Activated naive CD8-positive, alpha-beta T cell (primary cell): ENCODE measurements around the gene AFF3.

Source experiments
- H3K27ac Mint-ChIP-seq: one replicate; pipeline ENCODE4 v1.8.0; 2021; ENCODE audit warnings: mixed read lengths
- H3K27me3 Mint-ChIP-seq: one replicate; pipeline ENCODE4 v1.8.0; 2021; ENCODE audit warnings: mixed read lengths
- H3K36me3 Mint-ChIP-seq: one replicate; pipeline ENCODE4 v1.8.0; 2021; ENCODE audit warnings: mixed read lengths
- H3K4me1 Mint-ChIP-seq: one replicate; pipeline ENCODE4 v1.8.0; 2021; ENCODE audit warnings: low read depth, mixed read lengths
- H3K4me3 Mint-ChIP-seq: one replicate; pipeline ENCODE4 v1.8.0; 2021; ENCODE audit warnings: mild to moderate bottlenecking, mixed read lengths
- H3K9me3 Mint-ChIP-seq: one replicate; pipeline ENCODE4 v1.8.0; 2021; ENCODE audit warnings: low read depth, mixed read lengths

AFF3 gene

GRCh38 chr2:99833586-99834201, 308.7 kb downstream of the AFF3 start:
- Mint-ChIP-seq H3K4me3 (no peak overlapping the region), H3K27ac (no peak overlapping the region), H3K36me3 (peaks cover 3% of the 10 kb centered on the region), H3K4me1 (no peaks in the 10 kb centered on the region), H3K27me3 (no peaks in the 10 kb centered on the region), H3K9me3 (no peaks in the 10 kb centered on the region)

- Mint-ChIP-seq H3K27ac (no peak overlapping the region), H3K9me3 (no peaks in the 10 kb centered on the region), H3K36me3 (peaks cover 3% of the 10 kb centered on the region), H3K4me3 (no peak overlapping the region), H3K4me1 (no peaks in the 10 kb centered on the region), H3K27me3 (no peaks in the 10 kb centered on the region)
These were observed 309.5 kb downstream of the AFF3 start for GRCh38 chr2:99832926-99833325.

GRCh38 chr2:99831772-99832171, 310.6 kb downstream of the AFF3 start:
- H3K9me3 Mint-ChIP-seq: no peaks in the 10 kb centered on the region
- H3K27me3 Mint-ChIP-seq: no peaks in the 10 kb centered on the region
- H3K4me3 Mint-ChIP-seq: no peak overlapping the region
- H3K4me1 Mint-ChIP-seq: no peaks in the 10 kb centered on the region
- H3K36me3 Mint-ChIP-seq: peaks cover 3% of the 10 kb centered on the region
- H3K27ac Mint-ChIP-seq: no peak overlapping the region

- H3K27ac Mint-ChIP-seq: no peak overlapping the region
- H3K36me3 Mint-ChIP-seq: no peaks in the 10 kb centered on the region
- H3K4me1 Mint-ChIP-seq: no peaks in the 10 kb centered on the region
- H3K4me3 Mint-ChIP-seq: no peak overlapping the region
- no peaks in the 10 kb centered on the region for H3K9me3 Mint-ChIP-seq
- H3K27me3 Mint-ChIP-seq: peaks cover 1% of the 10 kb centered on the region
These were observed 314.9 kb downstream of the AFF3 start for GRCh38 chr2:99827296-99827999.

- Mint-ChIP-seq H3K27me3 (peaks cover 1% of the 10 kb centered on the region), H3K27ac (no peak overlapping the region), H3K9me3 (no peaks in the 10 kb centered on the region), H3K4me1 (no peaks in the 10 kb centered on the region), H3K36me3 (no peaks in the 10 kb centered on the region), H3K4me3 (no peak overlapping the region)
These were observed 316.8 kb downstream of the AFF3 start for GRCh38 chr2:99825630-99826029.

- H3K9me3 Mint-ChIP-seq: no peaks in the 10 kb centered on the region
- H3K27ac Mint-ChIP-seq: no peak overlapping the region
- peaks cover 1% of the 10 kb centered on the region for H3K27me3 Mint-ChIP-seq
- H3K4me3 Mint-ChIP-seq: no peak overlapping the region
- no peaks in the 10 kb centered on the region for H3K36me3 Mint-ChIP-seq
- H3K4me1 Mint-ChIP-seq: no peaks in the 10 kb centered on the region
These were observed 317.6 kb downstream of the AFF3 start for GRCh38 chr2:99824758-99825157.

- Mint-ChIP-seq H3K4me3 (no peak overlapping the region), H3K36me3 (no peaks in the 10 kb centered on the region)
These were observed 319.7 kb downstream of the AFF3 start for GRCh38 chr2:99822474-99823207.

GRCh38 chr2:99821984-99822383, 320.4 kb downstream of the AFF3 start:
- H3K4me3 Mint-ChIP-seq: no peak overlapping the region
- H3K9me3 Mint-ChIP-seq: no peaks in the 10 kb centered on the region
- H3K27me3 Mint-ChIP-seq: peaks cover 3% of the 10 kb centered on the region
- no peaks in the 10 kb centered on the region for H3K4me1 Mint-ChIP-seq
- no peaks in the 10 kb centered on the region for H3K36me3 Mint-ChIP-seq
- H3K27ac Mint-ChIP-seq: no peak overlapping the region

More at GRCh38 chr2:99822474-99823207, 319.7 kb downstream of the AFF3 start:
- Mint-ChIP-seq H3K9me3 (no peaks in the 10 kb centered on the region), H3K27ac (no peak overlapping the region), H3K4me1 (no peaks in the 10 kb centered on the region), H3K27me3 (peaks cover 1% of the 10 kb centered on the region)

- H3K4me1 Mint-ChIP-seq: no peaks in the 10 kb centered on the region
- H3K36me3 Mint-ChIP-seq: no peaks in the 10 kb centered on the region
- H3K9me3 Mint-ChIP-seq: no peaks in the 10 kb centered on the region
- peaks cover 3% of the 10 kb centered on the region for H3K27me3 Mint-ChIP-seq
- H3K27ac Mint-ChIP-seq: no peak overlapping the region
- H3K4me3 Mint-ChIP-seq: no peak overlapping the region
These were observed 320.8 kb downstream of the AFF3 start for GRCh38 chr2:99821572-99821971.

GRCh38 chr2:99821039-99821438, 321.4 kb downstream of the AFF3 start:
- H3K9me3 Mint-ChIP-seq: no peaks in the 10 kb centered on the region
- H3K27ac Mint-ChIP-seq: no peak overlapping the region
- H3K27me3 Mint-ChIP-seq: peaks cover 2% of the 10 kb centered on the region
- H3K36me3 Mint-ChIP-seq: no peaks in the 10 kb centered on the region
- H3K4me3 Mint-ChIP-seq: no peak overlapping the region
- H3K4me1 Mint-ChIP-seq: no peaks in the 10 kb centered on the region

GRCh38 chr2:99819766-99820165, 322.6 kb downstream of the AFF3 start:
- H3K27me3 Mint-ChIP-seq: peaks cover 2% of the 10 kb centered on the region
- no peak overlapping the region for H3K27ac Mint-ChIP-seq
- H3K4me3 Mint-ChIP-seq: no peak overlapping the region
- H3K9me3 Mint-ChIP-seq: no peaks in the 10 kb centered on the region
- H3K4me1 Mint-ChIP-seq: no peaks in the 10 kb centered on the region
- no peaks in the 10 kb centered on the region for H3K36me3 Mint-ChIP-seq

GRCh38 chr2:99818842-99819241, 323.5 kb downstream of the AFF3 start:
- Mint-ChIP-seq H3K27me3 (peaks cover 2% of the 10 kb centered on the region), H3K4me3 (no peak overlapping the region)

GRCh38 chr2:99816908-99817307, 325.5 kb downstream of the AFF3 start:
- H3K36me3 Mint-ChIP-seq: no peaks in the 10 kb centered on the region
- no peak overlapping the region for H3K4me3 Mint-ChIP-seq
- H3K9me3 Mint-ChIP-seq: no peaks in the 10 kb centered on the region
- no peaks in the 10 kb centered on the region for H3K4me1 Mint-ChIP-seq
- H3K27me3 Mint-ChIP-seq: peaks cover 2% of the 10 kb centered on the region
- no peak overlapping the region for H3K27ac Mint-ChIP-seq

More at GRCh38 chr2:99818842-99819241, 323.5 kb downstream of the AFF3 start:
- Mint-ChIP-seq H3K27ac (no peak overlapping the region), H3K4me1 (no peaks in the 10 kb centered on the region), H3K36me3 (no peaks in the 10 kb centered on the region), H3K9me3 (no peaks in the 10 kb centered on the region)

- Mint-ChIP-seq H3K9me3 (no peaks in the 10 kb centered on the region), H3K4me1 (no peaks in the 10 kb centered on the region), H3K27me3 (peaks cover 2% of the 10 kb centered on the region), H3K4me3 (no peak overlapping the region), H3K27ac (no peak overlapping the region), H3K36me3 (no peaks in the 10 kb centered on the region)
These were observed 330.0 kb downstream of the AFF3 start for GRCh38 chr2:99812426-99812825.

- no peaks in the 10 kb centered on the region for H3K4me1 Mint-ChIP-seq
- no peaks in the 10 kb centered on the region for H3K27me3 Mint-ChIP-seq
- no peaks in the 10 kb centered on the region for H3K36me3 Mint-ChIP-seq
- H3K27ac Mint-ChIP-seq: no peak overlapping the region
- H3K4me3 Mint-ChIP-seq: no peak overlapping the region
- no peaks in the 10 kb centered on the region for H3K9me3 Mint-ChIP-seq
These were observed 330.8 kb downstream of the AFF3 start for GRCh38 chr2:99811544-99811943.
